ENCODE data around the gene NALCN. TPM values are rescaled to one million over a fixed set of nuclear protein-coding genes. Genes with fewer than 3 reads are reported as not detected.

Gene NALCN
- total and polyA plus RNA-seq, 4 donors = 0.09 to 0.92 (median 0.18) TPM

DNA sequence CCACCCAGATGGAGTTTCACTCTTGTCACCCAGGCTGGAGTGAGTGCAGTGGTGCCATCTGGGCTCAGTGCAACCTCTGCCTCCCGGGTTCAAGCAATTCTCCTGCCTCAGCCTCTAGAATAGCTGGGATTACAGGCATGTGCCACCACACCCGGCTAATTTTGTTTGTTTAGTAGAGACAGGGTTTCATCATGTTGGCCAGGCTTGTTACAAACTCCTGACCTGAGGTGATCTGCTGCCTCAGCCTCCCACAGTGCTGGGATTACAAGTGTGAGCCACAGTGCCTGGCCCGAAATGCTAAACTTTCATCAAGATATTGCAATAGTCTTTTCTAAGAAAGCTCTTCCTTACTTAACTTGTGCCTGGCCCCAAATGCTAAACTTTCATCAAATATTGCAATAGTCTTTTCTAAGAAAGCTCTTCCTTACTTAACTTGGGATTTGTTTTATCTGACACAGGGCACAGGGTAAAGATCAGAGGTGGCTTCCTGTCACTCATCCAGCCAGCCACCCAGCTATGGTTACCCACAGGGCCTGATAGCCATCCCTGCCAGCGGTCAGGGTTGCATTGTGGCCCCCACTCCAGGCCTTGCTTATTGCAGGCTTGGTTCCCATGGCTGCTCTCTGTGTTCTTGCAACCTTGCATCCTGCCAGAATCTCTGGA lies 389.4 kb downstream of the NALCN start:
- DNase-seq (ENCODE audit: low spot score) = no peak
- H3K27me3 ChIP-seq (ENCODE audit: control insufficient read depth in 4 of 4, insufficient read depth in 4 of 4, low read length in 3 of 4) = no peaks in the 10 kb centered on the region
- peak; percentile 57 to 72 for TF ChIP-seq HNF4A (conservative IDR thresholded peaks at IDR 0.05)
- peak in 1 of 2 donors; percentile 58 for TF ChIP-seq JUND (IDR thresholded peaks at IDR 0.05)
- peak; percentile 78 to 92 for TF ChIP-seq RXRA (IDR thresholded peaks at IDR 0.05)
- TF ChIP-seq, protein P1, sequence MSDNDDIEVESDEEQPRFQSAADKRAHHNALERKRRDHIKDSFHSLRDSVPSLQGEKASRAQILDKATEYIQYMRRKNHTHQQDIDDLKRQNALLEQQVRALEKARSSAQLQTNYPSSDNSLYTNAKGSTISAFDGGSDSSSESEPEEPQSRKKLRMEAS (IDR thresholded peaks at IDR 0.05) = peak; percentile 33
- TF ChIP-seq YY1 (IDR thresholded peaks at IDR 0.05) = no peak
- TF ChIP-seq GABPA (IDR thresholded peaks at IDR 0.05 in 1 of 2, conservative IDR thresholded peaks at IDR 0.05 in 1 of 2) = no peak
- peak; percentile 88 for TF ChIP-seq SP1 (IDR thresholded peaks at IDR 0.05)
- no peak for TF ChIP-seq FOXA2 (IDR thresholded peaks at IDR 0.05)
- TF ChIP-seq NR2F2 (IDR thresholded peaks at IDR 0.05) = peak; percentile 69
- TF ChIP-seq, protein P2, sequence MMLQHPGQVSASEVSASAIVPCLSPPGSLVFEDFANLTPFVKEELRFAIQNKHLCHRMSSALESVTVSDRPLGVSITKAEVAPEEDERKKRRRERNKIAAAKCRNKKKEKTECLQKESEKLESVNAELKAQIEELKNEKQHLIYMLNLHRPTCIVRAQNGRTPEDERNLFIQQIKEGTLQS (IDR thresholded peaks at IDR 0.05) = peak; percentile 60
- TF ChIP-seq EGR1 (IDR thresholded peaks at IDR 0.05; ENCODE audit: low read depth in 2 of 2) = no peak
- TF ChIP-seq HNF4G (IDR thresholded peaks at IDR 0.05) = peak; percentile 26
- H3K4me3 ChIP-seq (ENCODE audit: low read depth in 1 of 3, low read length in 3 of 3) = no peak overlapping the region
- 32% methylated on average over 4 of the region's 4 CpGs for WGBS
- peak overlapping the region in 1 of 2 donors; percentile 5 for H3K27ac ChIP-seq (ENCODE audit: low read depth in 1 of 2, low read length in 2 of 2)
- no peak overlapping the region for H3K9ac ChIP-seq (ENCODE audit: low read depth in 1 of 2, low read length in 2 of 2)
- H3K4me1 ChIP-seq (ENCODE audit: control insufficient read depth in 4 of 4, insufficient read depth in 4 of 4, low read length in 3 of 4) = peaks cover 2 to 18% (median 9%) of the 10 kb centered on the region in 4 donors
- H3K9me3 ChIP-seq (ENCODE audit: control insufficient read depth in 4 of 4, low read length in 3 of 4) = no peaks in the 10 kb centered on the region
- H3K36me3 ChIP-seq (ENCODE audit: control insufficient read depth in 4 of 4, insufficient read depth in 3 of 4, low read depth in 1 of 4, low read length in 3 of 4) = no peaks in the 10 kb centered on the region

DNA sequence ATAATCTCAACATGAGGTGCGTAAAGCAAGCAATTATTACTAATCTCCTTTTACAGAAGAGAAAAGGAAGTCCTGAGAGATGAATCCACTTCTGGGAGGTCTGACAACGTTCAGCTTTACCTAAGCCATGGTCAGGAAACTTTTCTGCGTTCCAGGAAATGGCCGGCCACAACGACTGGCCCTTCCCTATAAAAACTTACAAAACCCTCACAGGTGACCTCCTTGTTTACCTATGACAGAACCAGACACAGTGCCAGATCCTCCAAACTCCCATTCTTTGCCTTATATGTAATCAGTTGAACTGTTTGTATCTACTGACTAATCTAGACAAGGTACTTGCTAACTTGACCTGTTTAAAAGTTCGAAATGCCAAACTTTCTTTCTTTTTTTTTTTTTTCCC lies 390.0 kb downstream of the NALCN start:
- Histone ChIP-seq H3K4me3 (ENCODE audit: low read depth in 1 of 3, low read length in 3 of 3) (no peak overlapping the region), H3K36me3 (ENCODE audit: control insufficient read depth in 4 of 4, insufficient read depth in 3 of 4, low read depth in 1 of 4, low read length in 3 of 4) (no peaks in the 10 kb centered on the region), H3K27ac (ENCODE audit: low read depth in 1 of 2, low read length in 2 of 2) (peak overlapping the region in 1 of 2 donors; percentile 30), H3K9me3 (ENCODE audit: control insufficient read depth in 4 of 4, low read length in 3 of 4) (no peaks in the 10 kb centered on the region), H3K4me1 (ENCODE audit: control insufficient read depth in 4 of 4, insufficient read depth in 4 of 4, low read length in 3 of 4) (peaks cover 2 to 18% (median 9%) of the 10 kb centered on the region in 4 donors), H3K27me3 (ENCODE audit: control insufficient read depth in 4 of 4, insufficient read depth in 4 of 4, low read length in 3 of 4) (no peaks in the 10 kb centered on the region), H3K9ac (ENCODE audit: low read depth in 1 of 2, low read length in 2 of 2) (no peak overlapping the region)
- no peak for DNase-seq (ENCODE audit: low spot score)
- TF ChIP-seq HNF4A (conservative IDR thresholded peaks at IDR 0.05) (no peak), GABPA (IDR thresholded peaks at IDR 0.05 in 1 of 2, conservative IDR thresholded peaks at IDR 0.05 in 1 of 2) (no peak), RXRA (IDR thresholded peaks at IDR 0.05) (no peak), TAF1 (conservative IDR thresholded peaks at IDR 0.05) (no peak), RAD21 (IDR thresholded peaks at IDR 0.05) (no peak), NR2F2 (IDR thresholded peaks at IDR 0.05) (no peak), FOXA2 (IDR thresholded peaks at IDR 0.05) (peak; percentile 77), HNF4G (IDR thresholded peaks at IDR 0.05) (no peak), FOXA1 (IDR thresholded peaks at IDR 0.05) (peak; percentile 38), YY1 (IDR thresholded peaks at IDR 0.05) (peak; percentile 72)
- TF ChIP-seq, protein P3, sequence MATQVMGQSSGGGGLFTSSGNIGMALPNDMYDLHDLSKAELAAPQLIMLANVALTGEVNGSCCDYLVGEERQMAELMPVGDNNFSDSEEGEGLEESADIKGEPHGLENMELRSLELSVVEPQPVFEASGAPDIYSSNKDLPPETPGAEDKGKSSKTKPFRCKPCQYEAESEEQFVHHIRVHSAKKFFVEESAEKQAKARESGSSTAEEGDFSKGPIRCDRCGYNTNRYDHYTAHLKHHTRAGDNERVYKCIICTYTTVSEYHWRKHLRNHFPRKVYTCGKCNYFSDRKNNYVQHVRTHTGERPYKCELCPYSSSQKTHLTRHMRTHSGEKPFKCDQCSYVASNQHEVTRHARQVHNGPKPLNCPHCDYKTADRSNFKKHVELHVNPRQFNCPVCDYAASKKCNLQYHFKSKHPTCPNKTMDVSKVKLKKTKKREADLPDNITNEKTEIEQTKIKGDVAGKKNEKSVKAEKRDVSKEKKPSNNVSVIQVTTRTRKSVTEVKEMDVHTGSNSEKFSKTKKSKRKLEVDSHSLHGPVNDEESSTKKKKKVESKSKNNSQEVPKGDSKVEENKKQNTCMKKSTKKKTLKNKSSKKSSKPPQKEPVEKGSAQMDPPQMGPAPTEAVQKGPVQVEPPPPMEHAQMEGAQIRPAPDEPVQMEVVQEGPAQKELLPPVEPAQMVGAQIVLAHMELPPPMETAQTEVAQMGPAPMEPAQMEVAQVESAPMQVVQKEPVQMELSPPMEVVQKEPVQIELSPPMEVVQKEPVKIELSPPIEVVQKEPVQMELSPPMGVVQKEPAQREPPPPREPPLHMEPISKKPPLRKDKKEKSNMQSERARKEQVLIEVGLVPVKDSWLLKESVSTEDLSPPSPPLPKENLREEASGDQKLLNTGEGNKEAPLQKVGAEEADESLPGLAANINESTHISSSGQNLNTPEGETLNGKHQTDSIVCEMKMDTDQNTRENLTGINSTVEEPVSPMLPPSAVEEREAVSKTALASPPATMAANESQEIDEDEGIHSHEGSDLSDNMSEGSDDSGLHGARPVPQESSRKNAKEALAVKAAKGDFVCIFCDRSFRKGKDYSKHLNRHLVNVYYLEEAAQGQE (IDR thresholded peaks at IDR 0.05) = no peak
- TF ChIP-seq, protein P1 (IDR thresholded peaks at IDR 0.05) = no peak
- TF ChIP-seq, protein P4, sequence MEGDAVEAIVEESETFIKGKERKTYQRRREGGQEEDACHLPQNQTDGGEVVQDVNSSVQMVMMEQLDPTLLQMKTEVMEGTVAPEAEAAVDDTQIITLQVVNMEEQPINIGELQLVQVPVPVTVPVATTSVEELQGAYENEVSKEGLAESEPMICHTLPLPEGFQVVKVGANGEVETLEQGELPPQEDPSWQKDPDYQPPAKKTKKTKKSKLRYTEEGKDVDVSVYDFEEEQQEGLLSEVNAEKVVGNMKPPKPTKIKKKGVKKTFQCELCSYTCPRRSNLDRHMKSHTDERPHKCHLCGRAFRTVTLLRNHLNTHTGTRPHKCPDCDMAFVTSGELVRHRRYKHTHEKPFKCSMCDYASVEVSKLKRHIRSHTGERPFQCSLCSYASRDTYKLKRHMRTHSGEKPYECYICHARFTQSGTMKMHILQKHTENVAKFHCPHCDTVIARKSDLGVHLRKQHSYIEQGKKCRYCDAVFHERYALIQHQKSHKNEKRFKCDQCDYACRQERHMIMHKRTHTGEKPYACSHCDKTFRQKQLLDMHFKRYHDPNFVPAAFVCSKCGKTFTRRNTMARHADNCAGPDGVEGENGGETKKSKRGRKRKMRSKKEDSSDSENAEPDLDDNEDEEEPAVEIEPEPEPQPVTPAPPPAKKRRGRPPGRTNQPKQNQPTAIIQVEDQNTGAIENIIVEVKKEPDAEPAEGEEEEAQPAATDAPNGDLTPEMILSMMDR (IDR thresholded peaks at IDR 0.05; ENCODE audit: low read depth, low read length, missing input control) = no peak
- WGBS = 27% methylated on average over 6 of the region's 6 CpGs

Data from liver (tissue), 9 donors.